Esophagus muscularis mucosa (tissue), 4 donors: ENCODE measurements around the gene CCNY. TPM values are rescaled to one million over a fixed set of nuclear protein-coding genes. Genes with fewer than 3 reads are reported as not detected.

Experiments used
- DNase-seq: peaks from one replicate; pipeline ENCODE4 v3.0.0-alpha.2; 2017; ENCODE audit errors: extremely low spot score
- H3K27ac ChIP-seq, 4 donors: fragments of 200-600 bp; sonication (generic); replicated peaks in 1 of 4; 1 replicate in 3 of 4; 2 replicates in 1 of 4; pipeline ENCODE4 v1.5.1; 2016 to 2019; ENCODE audit warnings: mild to moderate bottlenecking in 1 of 4
- H3K27me3 ChIP-seq, 4 donors: fragments of 200-600 bp; sonication (generic); one replicate each; pipeline versions ENCODE4 v1.5.1 to v1.6.0; 2016 to 2019
- H3K36me3 ChIP-seq, 4 donors: fragments of 200-600 bp; sonication (generic); one replicate each; pipeline ENCODE4 v1.5.1; 2016 to 2019
- H3K4me1 ChIP-seq, 4 donors: fragments of 200-600 bp; sonication (generic); one replicate each; pipeline ENCODE4 v1.5.1; 2016 to 2019
- H3K4me3 ChIP-seq, 4 donors: fragments of 200-600 bp; sonication (generic); 1 replicate in 2 of 4; 2 replicates in 2 of 4; pipeline ENCODE4 v1.5.1; 2016 to 2019; ENCODE audit warnings: mild to moderate bottlenecking in 4 of 4, moderate library complexity in 1 of 4
- H3K9me3 ChIP-seq, 4 donors: fragments of 200-600 bp; sonication (generic); 1 replicate in 3 of 4; 2 replicates in 1 of 4; pipeline ENCODE4 v1.5.1; 2016 to 2019
- EP300 ChIP-seq: sonication (generic); formaldehyde crosslinking; IDR thresholded peaks from one replicate; pipeline ENCODE4 v1.6.1; 2017; ENCODE audit warnings: antibody characterized with exemption
- POLR2A ChIP-seq: fragments of 450-650 bp; IDR thresholded peaks from one replicate; pipeline ENCODE4 v1.6.1; 2017; ENCODE audit warnings: antibody characterized with exemption, moderate library complexity, mild to moderate bottlenecking, low read depth
- POLR2AphosphoS5 ChIP-seq, 2 donors: sonication (generic); formaldehyde crosslinking; IDR thresholded peaks; one replicate each; pipeline ENCODE4 v1.6.1; 2017; ENCODE audit warnings: antibody characterized with exemption in 2 of 2
- WGBS: methylation state at CpG from one replicate; pipeline ENCODE4 v1.1.5; 2018; 5-methylcytosine and 5-hydroxymethylcytosine counted together
- intact Hi-C: fragments of 100-400 bp; cut with DNase I; formaldehyde crosslinking; loops from one replicate; pipeline ENCODE4 v1.15.1; 2023
- total RNA-seq, 4 donors: library from RNA; depleted of rRNA; stranded (reverse); fragments of >200 nt; gene quantifications; one replicate each; pipeline versions ENCODE4 v1.1.0 to v1.2.1, GENCODE V29; 2016
- TF ChIP-seq, protein P1 (sequence below), 3 experiments: fragments of 200-600 bp in 2 of 3; fragments of 450-650 bp in 1 of 3; sonication (generic) in 2 of 3; IDR thresholded peaks; one replicate each; pipeline ENCODE4 v1.5.1; 2017 to 2019; ENCODE audit warnings: antibody characterized with exemption in 3 of 3, mild to moderate bottlenecking in 2 of 3, moderate library complexity in 1 of 3

Gene CCNY
- total RNA-seq, 4 donors from 2014 or later, result 36.6 to 53.5 (median 47.0) TPM

DNA sequence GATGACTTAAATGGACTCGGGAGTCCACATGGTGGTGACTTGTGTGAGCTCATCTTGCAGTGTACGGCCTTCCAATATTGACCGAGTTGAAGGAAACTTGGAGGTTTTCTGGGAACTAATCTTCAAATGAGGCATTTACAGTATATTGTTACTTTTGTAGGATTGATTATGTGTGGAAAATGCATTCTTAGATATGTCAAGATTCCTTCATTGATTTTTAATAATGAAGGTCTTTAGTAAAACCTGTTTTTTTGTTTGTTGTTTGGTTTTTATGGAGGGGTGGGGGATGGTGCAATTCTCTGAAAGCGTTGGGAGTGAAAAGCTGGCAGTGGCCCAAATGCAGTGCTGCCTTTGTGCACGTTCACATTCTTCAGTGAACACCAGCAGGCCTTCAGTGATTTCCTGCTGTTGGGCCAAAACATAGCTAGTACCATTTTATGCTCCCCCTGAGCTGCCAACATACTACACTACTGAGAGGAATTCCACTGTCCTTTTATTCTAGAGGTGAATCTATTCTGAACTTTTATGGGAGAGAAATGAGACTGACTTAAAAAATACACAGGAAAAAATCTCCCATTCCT, 50.4 kb downstream of the CCNY start:
- H3K27me3 ChIP-seq, result no peaks in the 10 kb centered on the region
- intact Hi-C loops, result no loop called here
- H3K36me3 ChIP-seq, result no peaks in the 10 kb centered on the region
- TF ChIP-seq POLR2A (no peak), POLR2AphosphoS5 (IDR thresholded peaks at IDR 0.05) (no peak), EP300 (no peak)
- TF ChIP-seq, protein P1, sequence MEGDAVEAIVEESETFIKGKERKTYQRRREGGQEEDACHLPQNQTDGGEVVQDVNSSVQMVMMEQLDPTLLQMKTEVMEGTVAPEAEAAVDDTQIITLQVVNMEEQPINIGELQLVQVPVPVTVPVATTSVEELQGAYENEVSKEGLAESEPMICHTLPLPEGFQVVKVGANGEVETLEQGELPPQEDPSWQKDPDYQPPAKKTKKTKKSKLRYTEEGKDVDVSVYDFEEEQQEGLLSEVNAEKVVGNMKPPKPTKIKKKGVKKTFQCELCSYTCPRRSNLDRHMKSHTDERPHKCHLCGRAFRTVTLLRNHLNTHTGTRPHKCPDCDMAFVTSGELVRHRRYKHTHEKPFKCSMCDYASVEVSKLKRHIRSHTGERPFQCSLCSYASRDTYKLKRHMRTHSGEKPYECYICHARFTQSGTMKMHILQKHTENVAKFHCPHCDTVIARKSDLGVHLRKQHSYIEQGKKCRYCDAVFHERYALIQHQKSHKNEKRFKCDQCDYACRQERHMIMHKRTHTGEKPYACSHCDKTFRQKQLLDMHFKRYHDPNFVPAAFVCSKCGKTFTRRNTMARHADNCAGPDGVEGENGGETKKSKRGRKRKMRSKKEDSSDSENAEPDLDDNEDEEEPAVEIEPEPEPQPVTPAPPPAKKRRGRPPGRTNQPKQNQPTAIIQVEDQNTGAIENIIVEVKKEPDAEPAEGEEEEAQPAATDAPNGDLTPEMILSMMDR (IDR thresholded peaks at IDR 0.05), result no peak
- peaks cover 0 to 11% (median 6%) of the 10 kb centered on the region in 4 donors for H3K9me3 ChIP-seq
- H3K4me3 ChIP-seq, result no peak overlapping the region
- DNase-seq, result no peak
- no peak overlapping the region for H3K27ac ChIP-seq
- peaks cover 40 to 66% (median 42%) of the 10 kb centered on the region in 4 donors for H3K4me1 ChIP-seq
- WGBS, result 62% methylated on average over 5 of the region's 5 CpGs

DNA sequence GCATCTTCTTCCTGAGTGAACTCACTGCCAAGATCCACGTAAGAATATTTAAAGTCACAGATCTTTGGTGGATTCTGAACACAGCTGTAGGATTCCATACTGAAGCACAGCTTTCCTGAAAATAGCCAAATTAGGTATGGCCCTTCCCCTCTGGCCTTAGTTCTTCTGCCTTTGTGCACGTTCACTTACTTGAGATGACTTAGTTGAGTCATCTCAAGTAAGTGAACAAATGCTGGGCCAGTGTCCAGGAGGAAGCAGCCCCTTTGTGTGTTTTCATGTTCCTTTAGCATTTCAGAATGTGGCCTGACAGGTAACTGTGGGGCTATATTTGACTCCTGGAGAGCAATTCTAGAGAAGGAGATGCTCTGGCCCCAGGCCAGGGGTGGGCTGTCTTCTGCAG, 51.5 kb downstream of the CCNY start:
- Histone ChIP-seq H3K27ac (no peak overlapping the region), H3K36me3 (no peaks in the 10 kb centered on the region), H3K9me3 (peaks cover 0 to 11% (median 6%) of the 10 kb centered on the region in 4 donors), H3K4me3 (no peak overlapping the region), H3K27me3 (no peaks in the 10 kb centered on the region), H3K4me1 (peaks cover 32 to 64% (median 40%) of the 10 kb centered on the region in 4 donors)
- no peak for DNase-seq
- TF ChIP-seq POLR2AphosphoS5 (IDR thresholded peaks at IDR 0.05), result no peak
- no peak for TF ChIP-seq EP300
- TF ChIP-seq, protein P1 (IDR thresholded peaks at IDR 0.05), result no peak
- TF ChIP-seq POLR2A, result no peak
- intact Hi-C loops, result no loop called here
- WGBS, result 64% methylated on average over 2 of the region's 2 CpGs

GRCh38 chr10:35388197-35388596, 51.9 kb downstream of the CCNY start:
- no peak for DNase-seq
- intact Hi-C loops, result no loop called here
- Histone ChIP-seq H3K9me3 (peaks cover 0 to 11% (median 6%) of the 10 kb centered on the region in 4 donors), H3K4me3 (no peak overlapping the region), H3K4me1 (peaks cover 33 to 64% (median 43%) of the 10 kb centered on the region in 4 donors), H3K27ac (no peak overlapping the region), H3K36me3 (no peaks in the 10 kb centered on the region), H3K27me3 (no peaks in the 10 kb centered on the region)
- TF ChIP-seq EP300, result no peak
- no peak for TF ChIP-seq POLR2AphosphoS5 (IDR thresholded peaks at IDR 0.05)
- TF ChIP-seq POLR2A, result no peak
- TF ChIP-seq, protein P1 (IDR thresholded peaks at IDR 0.05), result no peak

GRCh38 chr10:35388682-35389081, 52.4 kb downstream of the CCNY start:
- TF ChIP-seq, protein P1 (IDR thresholded peaks at IDR 0.05), result no peak
- TF ChIP-seq POLR2AphosphoS5 (IDR thresholded peaks at IDR 0.05) (no peak), POLR2A (no peak), EP300 (no peak)
- peaks cover 37 to 66% (median 47%) of the 10 kb centered on the region in 4 donors for H3K4me1 ChIP-seq
- no peak for DNase-seq
- H3K9me3 ChIP-seq, result peaks cover 0 to 11% (median 6%) of the 10 kb centered on the region in 4 donors
- intact Hi-C loops, result no loop called here
- H3K27me3 ChIP-seq, result no peaks in the 10 kb centered on the region
- H3K36me3 ChIP-seq, result no peaks in the 10 kb centered on the region
- no peak overlapping the region for H3K4me3 ChIP-seq
- no peak overlapping the region for H3K27ac ChIP-seq
- 93% methylated on average over 1 of the region's 1 CpG for whole genome bisulfite sequencing
